Tibial nerve (tissue), 4 donors: ENCODE measurements around the gene TANC1.
"Not testable (repeated sequence)": the region's sequence is repeated elsewhere in the genome, so short reads cannot be mapped to it uniquely, and the experiment has no call there.

Experiments used
- EP300 ChIP-seq, 2 donors: sonication (generic); formaldehyde crosslinking; IDR thresholded peaks; one replicate each; pipeline ENCODE4 v1.6.1; 2017; ENCODE audit warnings: antibody characterized with exemption in 2 of 2, mild to moderate bottlenecking in 1 of 2
- POLR2A ChIP-seq, 2 donors: fragments of 450-650 bp; IDR thresholded peaks; one replicate each; pipeline ENCODE4 v1.6.1; 2017; ENCODE audit warnings: antibody characterized with exemption in 2 of 2, mild to moderate bottlenecking in 2 of 2, moderate library complexity in 2 of 2
- TF ChIP-seq, protein P1 (sequence below), 5 experiments: fragments of 200-600 bp in 3 of 5; fragments of 450-650 bp in 2 of 5; sonication (generic) in 3 of 5; IDR thresholded peaks; one replicate each; pipeline ENCODE4 v1.5.1; 2016 to 2019; ENCODE audit warnings: antibody characterized with exemption in 5 of 5, mild to moderate bottlenecking in 3 of 5, moderate library complexity in 2 of 5

DNA sequence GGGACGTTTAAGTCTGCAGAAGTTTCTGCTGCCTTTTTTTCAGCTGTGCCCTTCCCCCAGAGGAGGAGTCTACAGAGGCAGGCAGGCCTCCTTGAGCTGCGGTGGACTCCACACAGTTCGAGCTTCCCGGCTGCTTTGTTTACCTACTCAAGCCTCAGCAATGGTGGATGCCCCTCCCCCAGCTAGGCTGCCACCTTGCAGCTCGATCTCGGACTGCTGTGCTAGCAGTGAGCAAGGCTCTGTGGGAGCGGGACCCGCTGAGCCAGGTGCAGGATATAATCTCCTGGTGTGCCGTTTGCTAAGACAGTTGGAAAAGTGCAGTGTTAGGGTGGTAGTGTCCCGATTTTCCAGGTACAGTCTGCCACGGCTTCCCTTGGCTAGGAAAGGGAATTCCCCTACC, 72.9 kb downstream of the TANC1 start:
- TF ChIP-seq, protein P1, sequence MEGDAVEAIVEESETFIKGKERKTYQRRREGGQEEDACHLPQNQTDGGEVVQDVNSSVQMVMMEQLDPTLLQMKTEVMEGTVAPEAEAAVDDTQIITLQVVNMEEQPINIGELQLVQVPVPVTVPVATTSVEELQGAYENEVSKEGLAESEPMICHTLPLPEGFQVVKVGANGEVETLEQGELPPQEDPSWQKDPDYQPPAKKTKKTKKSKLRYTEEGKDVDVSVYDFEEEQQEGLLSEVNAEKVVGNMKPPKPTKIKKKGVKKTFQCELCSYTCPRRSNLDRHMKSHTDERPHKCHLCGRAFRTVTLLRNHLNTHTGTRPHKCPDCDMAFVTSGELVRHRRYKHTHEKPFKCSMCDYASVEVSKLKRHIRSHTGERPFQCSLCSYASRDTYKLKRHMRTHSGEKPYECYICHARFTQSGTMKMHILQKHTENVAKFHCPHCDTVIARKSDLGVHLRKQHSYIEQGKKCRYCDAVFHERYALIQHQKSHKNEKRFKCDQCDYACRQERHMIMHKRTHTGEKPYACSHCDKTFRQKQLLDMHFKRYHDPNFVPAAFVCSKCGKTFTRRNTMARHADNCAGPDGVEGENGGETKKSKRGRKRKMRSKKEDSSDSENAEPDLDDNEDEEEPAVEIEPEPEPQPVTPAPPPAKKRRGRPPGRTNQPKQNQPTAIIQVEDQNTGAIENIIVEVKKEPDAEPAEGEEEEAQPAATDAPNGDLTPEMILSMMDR (IDR thresholded peaks at IDR 0.05) = not testable (repeated sequence)
- not testable (repeated sequence) for TF ChIP-seq EP300, POLR2A (IDR thresholded peaks at IDR 0.05)
